22Rv1 (cell line): ENCODE measurements around the gene PCDHA6.

ENCODE experiments used
- CTCF ChIP-seq: fragments of 450-650 bp; IDR thresholded peaks from 2 replicates; pipeline ENCODE4 v1.5.1; 2017; ENCODE audit warnings: mild to moderate bottlenecking
- ZFX ChIP-seq: fragments of 450-650 bp; IDR thresholded peaks from 2 replicates; pipeline ENCODE4 v1.6.1; 2017; ENCODE audit warnings: antibody characterized with exemption, borderline replicate concordance

GRCh38 chr5:140835622-140836510, 8.1 kb downstream of the PCDHA6 start:
- no peak for TF ChIP-seq CTCF
- TF ChIP-seq ZFX: no peak
